DND-41 (cell line): ENCODE data around the gene TBC1D9.

Source experiments
- ATAC-seq: fragments of 200-7000 bp; cut with Tn5 transposase; 3 replicates; pipeline ENCODE4 v1.9.1; 2021; ENCODE audit warnings: low read depth; ENCODE audit not compliant: insufficient read depth
- DNase-seq: peaks from one replicate; pipeline ENCODE4 v3.0.0-alpha.2; 2020
- H2AFZ ChIP-seq: 2 replicates; pipeline ENCODE4 v1.6.0; 2012; ENCODE audit warnings: low read depth, low read length
- H3K27ac ChIP-seq: 2 replicates; pipeline ENCODE4 v1.5.1; 2012; ENCODE audit warnings: low read length, inconsistent platforms
- H3K27me3 ChIP-seq: fragments of 200-600 bp; sonication (generic); 2 replicates; pipeline ENCODE4 v1.6.0; 2012; ENCODE audit warnings: low read length, mild to moderate bottlenecking, inconsistent platforms; ENCODE audit not compliant: insufficient read depth, poor library complexity
- H3K36me3 ChIP-seq: 2 replicates; pipeline ENCODE4 v1.5.1; 2012; ENCODE audit warnings: low read length, inconsistent platforms; ENCODE audit not compliant: insufficient read depth
- H3K4me1 ChIP-seq: 2 replicates; pipeline ENCODE4 v1.5.1; 2012; ENCODE audit warnings: mild to moderate bottlenecking, low read length; ENCODE audit not compliant: insufficient read depth
- H3K4me2 ChIP-seq: 2 replicates; pipeline ENCODE4 v1.6.0; 2012; ENCODE audit warnings: mild to moderate bottlenecking, moderate library complexity, low read length, inconsistent platforms; ENCODE audit not compliant: insufficient read depth
- H3K4me3 ChIP-seq, 2 experiments: fragments of 200-600 bp in 1 of 2; shearing (Covaris generic) in 1 of 2; 2 replicates each; pipeline ENCODE4 v1.5.1; 2012 to 2016; ENCODE audit warnings: inconsistent platforms in 2 of 2, low read length in 2 of 2, mild to moderate bottlenecking in 2 of 2, low read depth in 1 of 2, moderate library complexity in 1 of 2
- H3K79me2 ChIP-seq: 2 replicates; pipeline ENCODE4 v1.6.0; 2012; ENCODE audit warnings: low read length, inconsistent platforms; ENCODE audit not compliant: insufficient read depth
- H3K9ac ChIP-seq: 2 replicates; pipeline ENCODE4 v1.6.0; 2012; ENCODE audit warnings: low read depth, mild to moderate bottlenecking, inconsistent platforms, low read length, moderate library complexity
- H3K9me3 ChIP-seq: 2 replicates; pipeline ENCODE4 v1.5.1; 2012; ENCODE audit warnings: low read length, moderate library complexity, mild to moderate bottlenecking, inconsistent platforms; ENCODE audit not compliant: insufficient read depth, severe bottlenecking
- H4K20me1 ChIP-seq: 2 replicates; pipeline ENCODE4 v1.6.0; 2012; ENCODE audit warnings: low read length; ENCODE audit not compliant: insufficient read depth
- EZH2 ChIP-seq: IDR thresholded peaks from 3 replicates; pipeline ENCODE4 v1.6.1; 2012; ENCODE audit warnings: borderline replicate concordance, low read depth, mild to moderate bottlenecking, moderate library complexity, low read length, inconsistent platforms; ENCODE audit not compliant: severe bottlenecking
- TF ChIP-seq, protein P1 (sequence below): IDR thresholded peaks from 2 replicates; pipeline ENCODE4 v1.5.1; 2012; ENCODE audit warnings: borderline replicate concordance, low read length, moderate library complexity, mild to moderate bottlenecking; ENCODE audit not compliant: poor library complexity, severe bottlenecking; ENCODE audit errors: extremely low read depth

The TBC1D9 gene

GRCh38 chr4:140720387-140721304 is 35.5 kb downstream of the TBC1D9 start:
- ATAC-seq (peak; percentile 7; the same call in 1 of the 3 replicates), DNase-seq (no peak)
- no peak for TF ChIP-seq EZH2
- TF ChIP-seq, protein P1, sequence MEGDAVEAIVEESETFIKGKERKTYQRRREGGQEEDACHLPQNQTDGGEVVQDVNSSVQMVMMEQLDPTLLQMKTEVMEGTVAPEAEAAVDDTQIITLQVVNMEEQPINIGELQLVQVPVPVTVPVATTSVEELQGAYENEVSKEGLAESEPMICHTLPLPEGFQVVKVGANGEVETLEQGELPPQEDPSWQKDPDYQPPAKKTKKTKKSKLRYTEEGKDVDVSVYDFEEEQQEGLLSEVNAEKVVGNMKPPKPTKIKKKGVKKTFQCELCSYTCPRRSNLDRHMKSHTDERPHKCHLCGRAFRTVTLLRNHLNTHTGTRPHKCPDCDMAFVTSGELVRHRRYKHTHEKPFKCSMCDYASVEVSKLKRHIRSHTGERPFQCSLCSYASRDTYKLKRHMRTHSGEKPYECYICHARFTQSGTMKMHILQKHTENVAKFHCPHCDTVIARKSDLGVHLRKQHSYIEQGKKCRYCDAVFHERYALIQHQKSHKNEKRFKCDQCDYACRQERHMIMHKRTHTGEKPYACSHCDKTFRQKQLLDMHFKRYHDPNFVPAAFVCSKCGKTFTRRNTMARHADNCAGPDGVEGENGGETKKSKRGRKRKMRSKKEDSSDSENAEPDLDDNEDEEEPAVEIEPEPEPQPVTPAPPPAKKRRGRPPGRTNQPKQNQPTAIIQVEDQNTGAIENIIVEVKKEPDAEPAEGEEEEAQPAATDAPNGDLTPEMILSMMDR: no peak
- Histone ChIP-seq H4K20me1 (no peaks in the 10 kb centered on the region), H3K4me1 (no peaks in the 10 kb centered on the region), H3K9ac (no peak overlapping the region), H3K79me2 (no peaks in the 10 kb centered on the region), H3K27ac (no peak overlapping the region), H3K36me3 (no peaks in the 10 kb centered on the region), H2AFZ (peak overlapping the region; percentile 31; the same call in 1 of the 2 replicates), H3K4me3 (no peak overlapping the region), H3K9me3 (no peaks in the 10 kb centered on the region), H3K27me3 (no peaks in the 10 kb centered on the region), H3K4me2 (peak overlapping the region; percentile 30; the same call in 1 of the 2 replicates)

- TF ChIP-seq EZH2: no peak
- TF ChIP-seq, protein P1: no peak
- H3K4me3 ChIP-seq: no peak overlapping the region
- H3K79me2 ChIP-seq: no peaks in the 10 kb centered on the region
- ATAC-seq: no peak
- no peak overlapping the region for H3K9ac ChIP-seq
- H3K4me2 ChIP-seq: no peak overlapping the region
- H3K27me3 ChIP-seq: no peaks in the 10 kb centered on the region
- H3K36me3 ChIP-seq: no peaks in the 10 kb centered on the region
- H3K4me1 ChIP-seq: no peaks in the 10 kb centered on the region
- no peak overlapping the region for H2AFZ ChIP-seq
- no peaks in the 10 kb centered on the region for H3K9me3 ChIP-seq
- H4K20me1 ChIP-seq: no peaks in the 10 kb centered on the region
- no peak overlapping the region for H3K27ac ChIP-seq
- DNase-seq: no peak
Measured at GRCh38 chr4:140719686-140720085, 36.5 kb downstream of the TBC1D9 start.

DNA sequence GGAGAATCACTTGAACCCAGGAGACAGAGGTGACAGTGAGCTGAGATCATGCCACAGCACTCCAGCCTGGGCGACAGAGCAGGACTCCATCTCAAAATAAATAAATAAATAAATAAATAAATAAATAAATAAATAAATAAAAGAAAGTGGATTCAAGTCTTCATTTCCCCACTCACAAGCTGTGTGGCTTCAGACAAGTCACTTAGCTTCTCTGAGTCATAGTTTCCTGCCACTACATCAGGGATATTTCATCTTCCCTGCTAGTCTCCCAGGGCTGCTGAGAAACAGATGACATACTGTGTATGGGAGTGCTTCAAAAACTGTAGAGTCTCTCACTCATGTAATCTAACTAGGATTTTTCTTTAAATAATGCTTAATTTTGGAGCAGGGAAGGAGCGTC is 37.2 kb downstream of the TBC1D9 start:
- no peaks in the 10 kb centered on the region for H3K79me2 ChIP-seq
- H4K20me1 ChIP-seq: no peaks in the 10 kb centered on the region
- H3K4me1 ChIP-seq: no peaks in the 10 kb centered on the region
- no peak for DNase-seq
- no peak overlapping the region for H2AFZ ChIP-seq
- no peak for TF ChIP-seq EZH2
- TF ChIP-seq, protein P1: no peak
- H3K27me3 ChIP-seq: no peaks in the 10 kb centered on the region
- no peaks in the 10 kb centered on the region for H3K9me3 ChIP-seq
- no peaks in the 10 kb centered on the region for H3K36me3 ChIP-seq
- ATAC-seq: no peak
- H3K9ac ChIP-seq: no peak overlapping the region
- no peak overlapping the region for H3K27ac ChIP-seq
- no peak overlapping the region for H3K4me3 ChIP-seq
- no peak overlapping the region for H3K4me2 ChIP-seq
